Sigmoid colon (tissue), 3 donors: Measurements from ENCODE around the gene PRUNE2.

Experiments used
- POLR2A ChIP-seq, 2 donors: fragments of 450-650 bp; IDR thresholded peaks; one replicate each; pipeline ENCODE4 v1.6.1; 2016; ENCODE audit warnings: antibody characterized with exemption in 2 of 2, mild to moderate bottlenecking in 2 of 2, moderate library complexity in 2 of 2
- TF ChIP-seq, protein P1 (sequence below), 4 experiments: fragments of 450-650 bp in 3 of 4; fragments of 200-600 bp in 1 of 4; IDR thresholded peaks; one replicate each; pipeline ENCODE4 v1.5.1; 2016 to 2019; ENCODE audit warnings: antibody characterized with exemption in 4 of 4, mild to moderate bottlenecking in 3 of 4, moderate library complexity in 2 of 4

DNA sequence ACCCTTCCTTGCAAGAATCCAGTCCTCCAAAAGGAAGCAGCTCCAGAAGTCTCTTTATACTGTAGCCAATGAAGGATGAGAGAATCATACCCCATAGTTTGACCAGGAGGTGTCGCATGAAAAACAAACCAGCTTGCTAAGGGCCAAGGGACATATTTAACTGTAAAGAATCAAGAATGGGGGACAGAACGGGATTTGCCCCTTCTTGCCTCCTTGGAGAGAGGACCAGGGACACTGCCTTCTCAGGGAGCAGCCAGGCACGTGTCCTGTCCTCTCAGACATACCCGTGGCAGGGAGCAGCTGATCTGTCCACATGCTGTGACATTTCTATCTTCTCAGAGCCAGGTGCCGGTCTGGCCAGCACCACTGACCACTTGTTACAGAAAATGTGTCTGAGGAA is 11.7 kb downstream of the PRUNE2 start:
- TF ChIP-seq POLR2A (IDR thresholded peaks at IDR 0.05) = no peak
- TF ChIP-seq, protein P1, sequence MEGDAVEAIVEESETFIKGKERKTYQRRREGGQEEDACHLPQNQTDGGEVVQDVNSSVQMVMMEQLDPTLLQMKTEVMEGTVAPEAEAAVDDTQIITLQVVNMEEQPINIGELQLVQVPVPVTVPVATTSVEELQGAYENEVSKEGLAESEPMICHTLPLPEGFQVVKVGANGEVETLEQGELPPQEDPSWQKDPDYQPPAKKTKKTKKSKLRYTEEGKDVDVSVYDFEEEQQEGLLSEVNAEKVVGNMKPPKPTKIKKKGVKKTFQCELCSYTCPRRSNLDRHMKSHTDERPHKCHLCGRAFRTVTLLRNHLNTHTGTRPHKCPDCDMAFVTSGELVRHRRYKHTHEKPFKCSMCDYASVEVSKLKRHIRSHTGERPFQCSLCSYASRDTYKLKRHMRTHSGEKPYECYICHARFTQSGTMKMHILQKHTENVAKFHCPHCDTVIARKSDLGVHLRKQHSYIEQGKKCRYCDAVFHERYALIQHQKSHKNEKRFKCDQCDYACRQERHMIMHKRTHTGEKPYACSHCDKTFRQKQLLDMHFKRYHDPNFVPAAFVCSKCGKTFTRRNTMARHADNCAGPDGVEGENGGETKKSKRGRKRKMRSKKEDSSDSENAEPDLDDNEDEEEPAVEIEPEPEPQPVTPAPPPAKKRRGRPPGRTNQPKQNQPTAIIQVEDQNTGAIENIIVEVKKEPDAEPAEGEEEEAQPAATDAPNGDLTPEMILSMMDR (IDR thresholded peaks at IDR 0.05) = no peak
